NCI-H2107 treated with DMSO at 0.1 percent for 48 hours (cell line): ENCODE measurements around the gene RNASE1.
"Not testable (repeated sequence)": the region's sequence is repeated elsewhere in the genome, so short reads cannot be mapped to it uniquely, and the experiment has no call there.

Source experiments
- DNase-seq: peaks from one replicate; lab custom pipeline; 2025; ENCODE audit not compliant: unreplicated experiment; lab: John Stamatoyannopoulos, UW

The RNASE1 gene

GRCh38 chr14:20802341-20803084, at the start of gene RNASE1:
Gene RNASE1, minus strand, starts transcription at chr14:20802844. Its CDS starts 776 bp downstream, at chr14:20802068.
- DNase-seq = no peak

GRCh38 chr14:20848955-20849570, 46.4 kb upstream of the RNASE1 start:
- DNase-seq = no peak

GRCh38 chr14:20848316-20848954, 45.8 kb upstream of the RNASE1 start:
- no peak for DNase-seq

- no peak for DNase-seq
These were observed 43.9 kb upstream of the RNASE1 start for GRCh38 chr14:20846560-20846959.

- DNase-seq = no peak
These were observed 38.5 kb upstream of the RNASE1 start for GRCh38 chr14:20841096-20841495.

GRCh38 chr14:20837831-20838230, 35.2 kb upstream of the RNASE1 start:
- DNase-seq = no peak

GRCh38 chr14:20836668-20837338, 34.2 kb upstream of the RNASE1 start:
- DNase-seq = no peak

GRCh38 chr14:20834899-20835298, 32.3 kb upstream of the RNASE1 start:
- DNase-seq = no peak

- no peak for DNase-seq
These were observed 28.2 kb upstream of the RNASE1 start for GRCh38 chr14:20830831-20831230.

- DNase-seq = not testable (repeated sequence)
These were observed 25.5 kb upstream of the RNASE1 start for GRCh38 chr14:20828024-20828694.

GRCh38 chr14:20827326-20827725, 24.7 kb upstream of the RNASE1 start:
- DNase-seq = no peak

- not testable (repeated sequence) for DNase-seq
These were observed 24.0 kb upstream of the RNASE1 start for GRCh38 chr14:20826666-20827065.

- DNase-seq = no peak
These were observed 21.2 kb upstream of the RNASE1 start for GRCh38 chr14:20823859-20824258.

GRCh38 chr14:20821521-20822108, 19.0 kb upstream of the RNASE1 start:
- not testable (repeated sequence) for DNase-seq

GRCh38 chr14:20820063-20820904, 17.6 kb upstream of the RNASE1 start:
- no peak for DNase-seq

- no peak for DNase-seq
These were observed 16.2 kb upstream of the RNASE1 start for GRCh38 chr14:20818861-20819260.

- DNase-seq = not testable (repeated sequence)
These were observed 13.3 kb upstream of the RNASE1 start for GRCh38 chr14:20815946-20816345.

- no peak for DNase-seq
These were observed 9.6 kb upstream of the RNASE1 start for GRCh38 chr14:20811986-20812975.

- DNase-seq = no peak
These were observed 7.3 kb upstream of the RNASE1 start for GRCh38 chr14:20809917-20810316.
